ENCODE measurements around the gene CCNC.

The CCNC gene

DNA sequence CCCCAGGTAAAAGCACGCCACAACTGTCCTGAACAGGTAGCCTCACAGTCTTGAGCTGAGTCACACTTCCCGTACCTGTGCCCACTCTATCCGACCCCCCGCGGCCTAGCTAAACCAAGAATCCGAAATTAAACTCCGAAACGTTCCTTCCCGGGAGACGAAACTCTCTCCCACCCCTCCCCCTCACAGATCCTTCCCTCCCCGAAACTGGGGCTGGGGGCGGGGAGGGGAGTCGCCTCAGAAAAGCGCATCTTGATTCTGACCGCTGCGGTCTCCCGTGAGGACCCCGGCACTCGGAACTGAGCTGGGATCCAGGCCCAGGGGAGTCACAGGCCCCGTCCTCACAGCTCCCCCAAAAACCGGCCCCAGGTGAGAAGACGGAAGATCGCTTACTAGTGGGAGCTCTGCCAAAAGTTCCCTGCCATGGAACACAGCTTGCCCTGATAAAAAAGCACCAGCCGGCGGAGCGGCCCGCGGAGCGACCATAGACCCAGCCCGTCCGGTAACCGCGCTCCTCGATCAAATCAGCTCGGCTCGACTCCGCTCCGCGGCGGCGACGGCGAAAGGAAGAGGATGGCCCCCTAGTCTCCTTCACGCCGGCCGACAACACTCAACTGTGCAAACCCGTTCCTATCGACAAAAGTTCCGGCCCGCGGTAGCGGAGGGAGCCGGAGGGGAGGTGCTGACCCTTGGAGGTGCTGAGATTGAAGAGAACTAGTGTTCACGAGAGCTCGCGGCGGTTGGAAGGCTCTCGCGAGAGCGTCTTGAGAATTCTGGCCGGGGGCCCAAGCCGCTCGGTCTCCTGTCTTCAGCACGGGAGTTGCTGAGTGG, at the start of gene CCNC:
TSS of gene CCNC (minus strand) at position 558 of the 831 bp plus-strand sequence. CDS start at position 425, 133 bp downstream.
- peak; percentile 87 for DNase-seq

DNA sequence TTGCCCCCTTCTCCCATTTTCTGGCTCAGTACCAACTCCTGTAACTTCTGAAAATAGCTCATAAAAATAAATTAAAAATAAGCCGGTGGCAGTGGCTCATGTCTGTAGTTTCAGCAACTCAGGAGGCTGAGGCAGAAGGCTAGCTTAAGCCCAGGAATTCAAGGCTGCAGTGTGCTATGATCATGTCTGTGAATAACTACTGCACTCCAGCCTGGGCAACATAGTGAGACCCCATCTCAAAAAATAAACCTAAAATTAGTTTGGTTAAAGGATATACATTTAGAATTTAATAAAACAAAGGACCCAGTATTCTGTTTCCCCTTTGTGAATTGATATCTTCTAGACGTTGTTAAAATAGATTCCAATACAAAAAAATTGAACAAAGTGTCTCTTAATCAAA, 48.7 kb upstream of the CCNC start:
- DNase-seq, result no peak

GRCh38 chr6:99614430-99615186, 46.1 kb upstream of the CCNC start:
- no peak for DNase-seq

GRCh38 chr6:99613705-99614429, 45.4 kb upstream of the CCNC start:
- DNase-seq, result no peak

GRCh38 chr6:99613409-99613704, 44.9 kb upstream of the CCNC start:
- DNase-seq, result no peak

DNA sequence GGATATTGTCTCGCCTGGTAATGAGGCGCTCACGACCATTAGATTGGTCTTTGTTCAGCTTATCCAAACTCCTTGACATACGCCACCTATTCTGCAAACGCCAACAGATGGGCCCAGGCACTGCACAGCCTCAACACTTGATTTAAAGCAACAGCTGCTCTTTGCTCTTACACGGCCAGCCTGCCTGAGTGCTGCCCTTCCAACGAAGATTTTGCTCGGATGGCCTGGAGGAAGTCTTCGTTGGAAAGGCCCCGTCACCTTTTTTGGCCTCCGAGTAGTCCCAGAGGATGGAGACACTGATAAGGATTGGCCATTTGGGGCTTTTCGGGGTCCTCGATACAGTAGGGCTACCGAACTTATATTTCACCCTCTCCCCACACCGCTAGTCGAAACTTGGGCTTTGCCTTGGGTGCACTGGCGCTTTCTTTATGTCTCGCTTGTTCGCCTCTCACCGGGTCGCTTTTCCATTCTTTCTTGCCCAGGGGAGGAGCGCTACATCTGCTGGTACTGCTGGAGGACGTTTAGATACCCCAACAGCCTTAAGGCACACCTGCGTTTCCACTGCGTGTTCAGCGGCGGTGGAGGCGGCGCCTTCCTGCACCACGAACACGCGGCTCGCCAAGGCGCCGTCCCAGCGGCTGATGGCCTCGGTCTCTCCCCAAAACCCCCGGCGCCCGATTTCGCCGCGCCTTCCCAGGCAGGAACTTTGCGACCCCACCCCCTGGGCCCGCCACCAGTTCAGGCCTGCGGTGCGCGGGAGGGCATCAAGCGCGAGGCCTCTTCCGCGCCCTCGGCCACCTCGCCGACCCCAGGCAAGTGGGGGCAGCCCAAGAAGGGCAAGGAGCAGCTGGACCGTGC, 44.3 kb upstream of the CCNC start:
- DNase-seq, result no peak

DNA sequence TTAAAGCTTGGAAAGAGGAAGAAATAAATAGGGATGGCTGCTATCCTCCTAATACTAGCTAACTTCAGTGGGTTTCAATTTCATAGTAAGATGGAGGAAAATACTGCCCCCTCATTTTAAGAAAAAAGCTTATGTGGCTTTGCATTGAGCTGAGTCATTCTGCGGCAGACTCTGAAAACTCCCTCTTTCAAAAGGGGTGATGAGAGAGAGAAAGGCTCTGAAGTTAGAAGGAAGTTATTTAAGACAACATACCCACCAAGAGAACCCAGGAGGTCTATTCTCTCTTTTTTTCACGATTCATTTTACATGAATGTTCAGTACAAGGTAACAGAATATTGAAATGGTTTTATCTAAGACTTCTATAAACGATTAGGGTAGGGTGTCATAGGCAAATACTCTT, 42.7 kb upstream of the CCNC start:
- no peak for DNase-seq

GRCh38 chr6:99609905-99610489, 41.5 kb upstream of the CCNC start:
- DNase-seq, result no peak

GRCh38 chr6:99608886-99609482, 40.5 kb upstream of the CCNC start:
- no peak for DNase-seq

DNA sequence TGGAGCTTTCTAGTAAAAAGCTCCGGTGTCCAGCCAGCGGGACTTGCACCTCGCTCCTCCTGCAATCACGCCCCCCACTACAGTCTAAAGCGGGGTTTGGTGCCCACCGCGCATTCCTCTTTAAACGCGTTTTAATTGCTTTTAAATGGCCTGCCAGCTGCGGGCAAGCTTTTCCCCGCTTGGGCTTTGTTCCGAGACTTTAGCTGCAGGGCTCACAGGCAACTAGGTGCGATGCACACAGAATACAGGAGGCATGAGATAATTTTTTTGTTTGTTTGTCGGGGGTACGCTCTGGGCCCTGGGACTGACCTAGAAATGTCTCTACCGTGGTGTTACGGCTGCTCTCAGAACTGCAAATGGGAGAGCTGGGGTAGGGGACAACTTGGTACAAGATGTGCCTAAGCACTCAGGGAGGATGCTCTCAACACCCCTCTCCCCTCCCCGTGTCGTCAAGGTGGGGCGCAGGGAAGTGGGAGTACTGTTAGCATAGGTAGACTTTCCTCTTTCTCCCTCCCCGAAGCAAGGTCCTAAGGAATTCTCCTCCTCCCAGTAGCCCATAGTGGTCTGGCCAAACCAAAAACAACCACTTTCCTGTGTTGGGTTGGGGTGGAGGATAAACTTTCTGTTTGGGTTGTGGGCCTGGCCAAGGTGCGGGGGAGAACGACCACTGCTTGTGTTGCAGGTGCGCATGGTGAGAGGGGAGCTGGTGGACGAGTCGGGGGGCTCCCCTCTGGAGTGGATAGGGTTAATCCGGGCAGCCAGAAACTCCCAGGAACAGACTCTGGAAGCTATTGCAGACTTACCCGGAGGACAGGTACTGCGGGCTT, 39.8 kb upstream of the CCNC start:
- DNase-seq, result no peak

GRCh38 chr6:99607416-99608036, 39.1 kb upstream of the CCNC start:
- DNase-seq, result no peak

DNA sequence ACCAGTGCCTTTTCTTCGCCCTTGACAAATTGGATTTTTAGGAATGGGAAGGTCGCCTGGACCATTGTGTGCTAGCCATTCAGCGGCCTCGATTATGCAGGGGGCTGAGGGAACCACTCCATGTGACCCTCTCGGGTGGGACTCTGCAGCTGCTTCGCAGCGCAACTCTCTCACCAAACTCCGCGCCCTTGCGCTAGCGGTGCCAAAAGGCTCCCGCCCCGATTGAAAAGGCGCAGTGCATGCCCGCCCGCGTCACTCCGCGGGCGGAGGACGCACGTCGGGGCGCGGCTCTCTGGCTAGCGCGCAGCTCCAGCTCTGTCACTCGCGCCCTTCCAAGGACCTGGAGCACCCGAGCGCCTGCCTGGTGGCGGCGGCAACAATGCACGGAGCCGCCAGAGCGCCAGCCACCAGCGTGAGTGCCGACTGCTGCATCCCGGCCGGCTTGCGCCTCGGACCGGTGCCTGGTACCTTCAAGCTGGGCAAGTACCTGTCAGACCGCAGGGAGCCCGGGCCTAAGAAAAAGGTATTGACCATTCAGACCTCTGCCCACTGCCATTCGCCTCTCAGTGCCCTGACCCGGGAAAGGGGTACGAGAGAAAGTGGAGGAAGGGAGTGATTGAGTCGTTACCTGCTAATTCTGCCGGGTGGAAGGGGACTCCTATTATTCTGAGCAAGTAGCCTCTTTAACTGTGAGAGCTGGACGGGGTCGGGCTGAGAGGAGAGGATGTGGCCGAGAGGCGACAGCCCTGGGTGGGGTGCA, 38.4 kb upstream of the CCNC start, which contains the start of gene PRDM13:
TSS of gene PRDM13 (plus strand) at position 178 of the 760 bp plus-strand sequence. CDS start at position 380, 202 bp downstream.
- DNase-seq, result no peak

DNA sequence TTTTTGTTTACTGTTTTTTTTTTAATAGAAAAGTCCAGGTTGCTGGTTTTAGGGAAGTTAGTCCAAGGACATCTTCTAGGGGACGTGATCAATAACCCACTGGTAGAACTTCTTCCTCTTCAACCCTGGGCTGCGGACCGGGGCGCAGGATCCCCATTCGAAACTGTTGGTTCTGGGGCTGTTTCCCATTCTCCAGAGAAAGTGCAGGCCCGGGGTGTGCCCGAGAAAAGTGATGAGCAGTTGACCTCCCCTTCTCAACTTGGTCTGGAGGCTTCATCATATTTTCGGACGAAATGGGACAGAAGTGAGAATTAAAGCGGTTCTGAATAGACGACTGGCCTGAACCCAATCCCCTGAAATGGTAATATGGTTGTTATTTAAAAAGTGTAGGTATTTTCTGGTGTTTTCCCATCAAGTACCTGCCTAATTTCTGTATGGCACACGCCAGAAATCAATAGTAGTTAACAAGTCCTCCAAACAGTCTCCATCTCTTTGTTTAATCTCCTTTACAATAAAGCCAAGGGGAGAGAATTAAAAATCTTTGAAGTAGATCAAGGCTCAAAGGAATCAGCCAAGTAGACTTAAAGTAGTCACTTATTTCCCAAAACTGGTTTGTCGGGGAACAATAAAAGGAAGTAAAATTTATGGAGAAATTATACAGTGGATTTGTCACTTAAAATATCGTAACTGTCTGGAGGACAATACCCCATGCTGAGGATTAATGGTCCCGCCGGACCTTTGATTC, 37.6 kb upstream of the CCNC start:
- no peak for DNase-seq

DNA sequence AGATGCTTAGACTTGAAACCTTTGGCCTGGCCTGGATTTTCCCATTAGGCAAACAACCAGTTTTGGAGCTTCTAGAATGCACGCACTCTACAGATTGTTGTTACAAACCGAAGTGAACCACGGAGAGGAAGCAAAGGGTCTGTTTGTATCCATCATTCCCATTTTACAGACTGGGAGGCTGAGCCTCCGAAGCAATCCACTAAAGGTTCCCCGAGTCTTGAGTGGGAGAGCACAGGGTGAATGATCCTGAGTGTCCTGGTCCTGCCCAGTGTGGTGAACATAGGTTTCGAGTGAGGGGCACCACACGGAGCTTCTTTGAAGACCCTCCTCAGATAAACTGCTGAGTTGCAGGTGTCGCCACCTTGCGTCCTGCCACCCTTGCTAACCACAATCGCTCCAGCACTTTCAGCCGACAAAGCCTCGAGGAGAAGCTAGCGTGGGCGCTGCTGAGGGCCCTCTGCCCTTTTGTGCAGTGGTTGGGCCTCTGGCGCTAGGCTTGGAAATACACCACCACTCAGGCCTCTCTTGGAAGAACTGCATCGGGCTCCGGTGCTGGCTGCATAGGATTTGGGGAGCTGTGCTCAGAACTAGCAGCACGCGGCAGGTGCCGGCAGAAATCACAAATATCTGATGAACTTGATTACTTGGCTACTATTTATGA, 36.7 kb upstream of the CCNC start:
- DNase-seq, result no peak

DNA sequence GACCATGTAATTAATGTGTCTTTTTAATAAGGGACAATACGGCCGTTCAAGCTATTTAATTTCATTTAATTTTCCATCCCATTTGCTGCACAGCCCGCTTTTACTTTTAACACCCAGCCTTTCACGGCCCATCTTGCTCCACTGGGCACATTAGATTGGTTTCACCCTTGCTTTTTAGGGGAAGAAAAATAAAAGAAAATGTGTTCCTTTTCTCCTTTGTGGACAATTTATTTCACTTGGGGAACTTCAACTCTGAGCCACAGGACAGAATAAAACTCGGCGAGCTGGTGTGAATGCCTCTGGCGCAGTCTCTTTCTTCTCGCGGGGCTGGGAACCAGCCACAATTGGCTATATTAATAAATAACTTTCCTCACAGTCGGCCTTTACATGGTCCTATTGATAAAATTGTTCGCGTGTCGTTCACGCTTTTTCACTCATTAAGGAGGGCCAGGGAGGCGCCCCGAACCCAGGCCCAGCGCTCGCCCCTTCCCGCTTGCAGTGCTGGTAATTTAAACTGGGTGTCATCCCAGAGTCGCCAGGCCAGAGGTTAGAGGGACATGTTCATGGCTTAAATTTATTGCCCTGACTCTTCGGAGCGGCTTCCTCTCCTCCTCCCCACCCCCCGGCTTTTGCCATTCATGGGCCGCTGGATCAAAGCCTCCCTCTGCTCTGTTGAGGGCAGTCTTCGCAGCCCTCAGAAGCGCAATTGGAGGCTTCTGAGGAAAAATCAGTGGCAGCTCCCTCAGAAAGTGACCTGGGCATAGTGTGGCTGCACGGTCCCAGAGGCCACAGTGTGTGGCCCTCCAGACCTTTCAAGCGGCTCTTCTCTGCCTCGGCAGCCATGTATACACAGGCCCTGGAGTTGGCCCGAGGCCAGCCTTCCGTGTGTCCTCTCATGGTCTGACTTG, 36.0 kb upstream of the CCNC start:
- DNase-seq, result no peak

DNA sequence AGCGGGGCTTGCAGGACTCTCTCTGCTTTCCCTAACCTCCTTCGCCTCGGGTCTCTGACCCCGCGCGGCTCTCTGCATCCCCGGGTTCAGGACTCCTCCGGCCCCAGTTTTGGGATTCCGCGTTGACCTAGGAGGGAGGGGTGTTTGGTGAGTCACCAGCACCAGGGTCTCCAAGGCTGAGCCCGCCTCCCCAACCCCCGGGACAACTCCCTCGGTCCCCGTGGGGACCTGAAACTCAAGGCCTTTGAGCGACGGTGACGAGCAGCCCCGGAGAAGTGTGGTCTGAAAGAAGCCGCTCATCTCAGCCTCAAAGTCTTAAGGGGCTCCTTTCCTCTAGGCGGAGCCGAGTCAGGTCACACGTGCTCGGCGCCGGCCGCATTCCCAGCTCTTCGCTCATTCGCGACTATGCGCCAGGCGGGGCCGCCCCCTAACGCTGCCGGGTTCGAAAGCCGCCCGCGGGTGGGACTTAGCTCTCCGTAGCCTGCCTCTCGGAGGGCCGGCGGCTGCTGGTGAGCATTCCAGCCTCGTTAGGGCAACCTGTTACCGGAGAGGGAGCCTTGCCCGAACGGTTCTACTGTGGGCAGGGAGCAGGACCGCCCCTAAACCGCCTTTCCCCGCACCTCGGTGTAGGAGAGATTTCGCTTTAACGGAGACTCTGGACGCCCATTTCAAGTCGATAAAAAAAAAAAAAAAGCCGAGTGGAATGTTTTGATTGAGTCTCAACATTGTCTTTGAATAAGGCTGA, 35.1 kb upstream of the CCNC start:
- DNase-seq, result no peak
